Activated CD8-positive, alpha-beta memory T cell treated with anti-CD3 and anti-CD28 coated beads, Interleukin-2, amount 10 ng/mL, durations not matched to agents 7 days and 5 days (primary cell): ENCODE measurements around the gene CRLF3. TPM values are rescaled to one million over a fixed set of nuclear protein-coding genes. Genes with fewer than 3 reads are reported as not detected.
"Not testable (repeated sequence)": the region's sequence is repeated elsewhere in the genome, so short reads cannot be mapped to it uniquely, and the experiment has no call there.

Source experiments
- ATAC-seq: fragments of 150-1000 bp; cut with Tn5 transposase; one replicate; pipeline ENCODE4 v1.10.0; 2021; ENCODE audit warnings: moderate library complexity
- CTCF ChIA-PET: fragments of 350-600 bp; sonication (Branson Sonifier 250); formaldehyde crosslinking; loops from one replicate; lab custom pipeline; 2021; ENCODE audit warnings: antibody characterized with exemption; lab: Charles Lee
- DNase-seq: peaks from one replicate; pipeline ENCODE4 v3.0.0-alpha.2; 2020
- H3K27ac Mint-ChIP-seq: one replicate; pipeline ENCODE4 v1.8.0; 2021; ENCODE audit warnings: mild to moderate bottlenecking, mixed read lengths
- H3K27me3 Mint-ChIP-seq: one replicate; pipeline ENCODE4 v1.8.0; 2021; ENCODE audit warnings: mixed read lengths
- H3K36me3 Mint-ChIP-seq: one replicate; pipeline ENCODE4 v1.8.0; 2021; ENCODE audit warnings: mild to moderate bottlenecking, mixed read lengths
- H3K4me1 Mint-ChIP-seq: one replicate; pipeline ENCODE4 v1.8.0; 2021; ENCODE audit warnings: mixed read lengths
- H3K4me3 Mint-ChIP-seq: one replicate; pipeline ENCODE4 v1.8.0; 2021; ENCODE audit warnings: mild to moderate bottlenecking, moderate library complexity, mixed read lengths
- H3K9me3 Mint-ChIP-seq: one replicate; pipeline ENCODE4 v1.8.0; 2022; ENCODE audit warnings: low read depth, mixed read lengths
- total RNA-seq, 2 experiments: library from RNA; stranded (reverse); gene quantifications; one replicate each; pipeline ENCODE4 v1.2.3, GENCODE V29; 2021

The CRLF3 gene
- total RNA-seq, 2 experiments from 2014 or later = 52.6 to 58.2 TPM

- H3K27me3 Mint-ChIP-seq = no peaks in the 10 kb centered on the region
- no peak overlapping the region for H3K27ac Mint-ChIP-seq
- no peaks in the 10 kb centered on the region for H3K9me3 Mint-ChIP-seq
- DNase-seq (no peak), ATAC-seq (no peak)
- H3K4me3 Mint-ChIP-seq = no peak overlapping the region
- peaks cover 3% of the 10 kb centered on the region for H3K36me3 Mint-ChIP-seq
- CTCF ChIA-PET = no interaction called here
- H3K4me1 Mint-ChIP-seq = peaks cover 29% of the 10 kb centered on the region
Observed at GRCh38 chr17:30829022-30829421, 4.5 kb upstream of the CRLF3 start.

GRCh38 chr17:30827082-30827481, 2.6 kb upstream of the CRLF3 start:
- H3K9me3 Mint-ChIP-seq = no peaks in the 10 kb centered on the region
- H3K4me1 Mint-ChIP-seq = peaks cover 24% of the 10 kb centered on the region
- ATAC-seq (no peak), DNase-seq (no peak)
- CTCF ChIA-PET = interaction anchor here (0.7 to 11.4 kb wide), 6 partner anchors 10 to 41 kb away, joined by 3 to 198 read pairs (median 8); no protein-coding TSS in a partner anchor
- peaks cover 8% of the 10 kb centered on the region for H3K36me3 Mint-ChIP-seq
- no peaks in the 10 kb centered on the region for H3K27me3 Mint-ChIP-seq
- H3K4me3 Mint-ChIP-seq = no peak overlapping the region
- no peak overlapping the region for H3K27ac Mint-ChIP-seq

GRCh38 chr17:30824002-30824355, 513 bp downstream of the CRLF3 start:
- ATAC-seq = peak; percentile 7

GRCh38 chr17:30823421-30823820, 1.1 kb downstream of the CRLF3 start:
- Mint-ChIP-seq H3K27me3 (no peaks in the 10 kb centered on the region), H3K4me1 (peaks cover 52% of the 10 kb centered on the region), H3K4me3 (peak overlapping the region; percentile 100), H3K9me3 (no peaks in the 10 kb centered on the region), H3K27ac (peak overlapping the region; percentile 97), H3K36me3 (peaks cover 22% of the 10 kb centered on the region)
- CTCF ChIA-PET = interaction anchor here (1.2 to 11.4 kb wide), 5 partner anchors 9 to 92 kb away, joined by 3 to 198 read pairs (median 15); no protein-coding TSS in a partner anchor
- DNase-seq = no peak
- no peak for ATAC-seq

More at GRCh38 chr17:30824002-30824355, 513 bp downstream of the CRLF3 start:
- Mint-ChIP-seq H3K36me3 (peaks cover 16% of the 10 kb centered on the region), H3K9me3 (no peaks in the 10 kb centered on the region), H3K4me1 (peaks cover 46% of the 10 kb centered on the region), H3K27ac (peak overlapping the region; percentile 97), H3K4me3 (peak overlapping the region; percentile 100), H3K27me3 (no peaks in the 10 kb centered on the region)
- peak; percentile 62 for DNase-seq
- CTCF ChIA-PET = interaction anchor here (0.9 to 11.4 kb wide), 9 partner anchors 13 to 494 kb away, joined by 3 to 198 read pairs (median 6); no protein-coding TSS in a partner anchor

GRCh38 chr17:30822919-30823318, 1.6 kb downstream of the CRLF3 start:
- not testable (repeated sequence) for H3K9me3 Mint-ChIP-seq, ATAC-seq, H3K27me3 Mint-ChIP-seq, DNase-seq
- H3K27ac Mint-ChIP-seq = peak overlapping the region; percentile 87
- peak overlapping the region; percentile 100 for H3K4me3 Mint-ChIP-seq
- CTCF ChIA-PET = interaction anchor here (0.9 to 11.4 kb wide), 5 partner anchors 8 to 92 kb away, joined by 3 to 198 read pairs (median 6); no protein-coding TSS in a partner anchor
- peaks cover 23% of the 10 kb centered on the region for H3K36me3 Mint-ChIP-seq
- peaks cover 55% of the 10 kb centered on the region for H3K4me1 Mint-ChIP-seq

GRCh38 chr17:30821871-30822723, 2.4 kb downstream of the CRLF3 start:
- no peak for ATAC-seq
- CTCF ChIA-PET = interaction anchor here (0.6 to 11.4 kb wide), 4 partner anchors 13 to 233 kb away, joined by 3 to 198 read pairs (median 4); no protein-coding TSS in a partner anchor
- H3K27me3 Mint-ChIP-seq = no peaks in the 10 kb centered on the region
- H3K9me3 Mint-ChIP-seq = no peaks in the 10 kb centered on the region
- no peak for DNase-seq
- H3K4me3 Mint-ChIP-seq = peak overlapping the region; percentile 100
- peak overlapping the region; percentile 87 for H3K27ac Mint-ChIP-seq
- peaks cover 23% of the 10 kb centered on the region for H3K36me3 Mint-ChIP-seq
- peaks cover 55% of the 10 kb centered on the region for H3K4me1 Mint-ChIP-seq

GRCh38 chr17:30819971-30820705, 4.4 kb downstream of the CRLF3 start:
- CTCF ChIA-PET = interaction anchor here (0.6 to 11.4 kb wide), 3 partner anchors 11 to 86 kb away, joined by 3 to 198 read pairs (median 4); no protein-coding TSS in a partner anchor
- H3K27ac Mint-ChIP-seq = peak overlapping the region; percentile 87
- DNase-seq (no peak), ATAC-seq (no peak)
- peak overlapping the region; percentile 100 for H3K4me3 Mint-ChIP-seq
- H3K4me1 Mint-ChIP-seq = peaks cover 54% of the 10 kb centered on the region
- no peaks in the 10 kb centered on the region for H3K27me3 Mint-ChIP-seq
- no peaks in the 10 kb centered on the region for H3K9me3 Mint-ChIP-seq
- H3K36me3 Mint-ChIP-seq = peaks cover 29% of the 10 kb centered on the region

GRCh38 chr17:30816165-30816564, 8.3 kb downstream of the CRLF3 start:
- peaks cover 22% of the 10 kb centered on the region for H3K36me3 Mint-ChIP-seq

GRCh38 chr17:30814860-30815259, 9.6 kb downstream of the CRLF3 start:
- H3K27me3 Mint-ChIP-seq, H3K27ac Mint-ChIP-seq, DNase-seq, ATAC-seq, H3K4me3 Mint-ChIP-seq, H3K9me3 Mint-ChIP-seq: not testable (repeated sequence)
- CTCF ChIA-PET = interaction anchor here (0.9 kb wide), 1 partner anchor 8 kb away, joined by 3 read pairs; no protein-coding TSS in a partner anchor
- H3K4me1 Mint-ChIP-seq = peaks cover 48% of the 10 kb centered on the region
- peaks cover 18% of the 10 kb centered on the region for H3K36me3 Mint-ChIP-seq

More at GRCh38 chr17:30816165-30816564, 8.3 kb downstream of the CRLF3 start:
- CTCF ChIA-PET = interaction anchor here (1.3 kb wide), 1 partner anchor 9 kb away, joined by 3 read pairs; no protein-coding TSS in a partner anchor
- Mint-ChIP-seq H3K27me3 (no peaks in the 10 kb centered on the region), H3K27ac (no peak overlapping the region), H3K4me3 (no peak overlapping the region), H3K9me3 (no peaks in the 10 kb centered on the region), H3K4me1 (peaks cover 51% of the 10 kb centered on the region)
- no peak for DNase-seq
- no peak for ATAC-seq

GRCh38 chr17:30814236-30814635, 10.3 kb downstream of the CRLF3 start:
- not testable (repeated sequence) for H3K4me3 Mint-ChIP-seq, H3K9me3 Mint-ChIP-seq, DNase-seq, ATAC-seq, H3K27ac Mint-ChIP-seq, H3K27me3 Mint-ChIP-seq
- peaks cover 48% of the 10 kb centered on the region for H3K4me1 Mint-ChIP-seq
- CTCF ChIA-PET = interaction anchor here (0.9 kb wide), 1 partner anchor 9 kb away, joined by 3 read pairs; no protein-coding TSS in a partner anchor
- H3K36me3 Mint-ChIP-seq = peaks cover 24% of the 10 kb centered on the region

- DNase-seq (no peak), ATAC-seq (no peak)
- Mint-ChIP-seq H3K36me3 (peaks cover 22% of the 10 kb centered on the region), H3K4me3 (no peak overlapping the region), H3K9me3 (no peaks in the 10 kb centered on the region), H3K27ac (peak overlapping the region; percentile 82), H3K27me3 (no peaks in the 10 kb centered on the region), H3K4me1 (peaks cover 48% of the 10 kb centered on the region)
- CTCF ChIA-PET = interaction anchor here (8.3 kb wide), 1 partner anchor 10 kb away, joined by 198 read pairs; the partner anchor contains the start of gene CRLF3
Observed at GRCh38 chr17:30812218-30813177, 12.0 kb downstream of the CRLF3 start.

GRCh38 chr17:30809867-30810266, 14.6 kb downstream of the CRLF3 start:
- H3K27me3 Mint-ChIP-seq = no peaks in the 10 kb centered on the region
- ATAC-seq = peak; percentile 53

More at GRCh38 chr17:30809867-30810266, 14.6 kb downstream of the CRLF3 start:
- CTCF ChIA-PET = interaction anchor here (1.5 to 8.3 kb wide), 2 partner anchors 12 to 30 kb away, joined by 3 to 198 read pairs; partner anchors contain the start of gene CRLF3
- H3K9me3 Mint-ChIP-seq = no peaks in the 10 kb centered on the region
- H3K27ac Mint-ChIP-seq = peak overlapping the region; percentile 98
- peaks cover 16% of the 10 kb centered on the region for H3K36me3 Mint-ChIP-seq
- no peak for DNase-seq
- peaks cover 59% of the 10 kb centered on the region for H3K4me1 Mint-ChIP-seq
- peak overlapping the region; percentile 84 for H3K4me3 Mint-ChIP-seq
